Adrenal gland (tissue), 5 donors: ENCODE measurements around the gene MIPOL1.

Source experiments
- CTCF ChIP-seq, 6 experiments: fragments of 450-650 bp in 4 of 6; fragments of 200-600 bp in 2 of 6; sonication (generic) in 1 of 6; IDR thresholded peaks; 1 replicate in 5 of 6; 2 replicates in 1 of 6; pipeline versions ENCODE4 v1.5.1 to v1.8.0; 2016 to 2021; ENCODE audit warnings: antibody characterized with exemption in 6 of 6, mild to moderate bottlenecking in 2 of 6, moderate library complexity in 1 of 6
- POLR2A ChIP-seq, 2 donors: fragments of 450-650 bp; IDR thresholded peaks; one replicate each; pipeline ENCODE4 v1.6.1; 2017; ENCODE audit warnings: antibody characterized with exemption in 2 of 2, mild to moderate bottlenecking in 2 of 2, moderate library complexity in 1 of 2
- donor health status: DM: no; HTN: no; CAD: no.

DNA sequence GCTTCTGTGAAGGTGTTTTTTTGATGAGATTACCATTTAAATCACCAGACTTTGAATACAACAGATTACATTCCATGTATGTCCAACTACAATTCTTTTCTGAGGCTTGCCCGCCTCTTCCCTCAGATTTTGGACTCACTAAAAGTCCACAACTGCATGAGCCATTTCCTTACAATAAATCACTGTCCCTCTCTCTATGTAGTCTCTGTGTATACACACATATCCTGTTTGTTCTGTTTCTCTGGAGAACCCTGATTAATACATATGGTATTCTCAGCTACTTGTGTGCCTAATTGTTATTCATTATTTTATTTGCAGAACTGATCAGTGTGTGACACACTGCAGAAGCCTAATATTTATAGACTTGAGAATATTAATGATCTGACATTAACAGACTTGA lies 2.4 kb upstream of the MIPOL1 start:
- TF ChIP-seq CTCF (IDR thresholded peaks at IDR 0.05) (no peak), POLR2A (IDR thresholded peaks at IDR 0.05) (no peak)
